Measurements from ENCODE around the gene JDP2. TPM values are rescaled to one million over a fixed set of nuclear protein-coding genes. Genes with fewer than 3 reads are reported as not detected.

JDP2 gene
- total and polyA plus RNA-seq, 2 donors (not counting 1 experiment from before 2014, with no cell fraction given) = 7.9 to 17.9 TPM

DNA sequence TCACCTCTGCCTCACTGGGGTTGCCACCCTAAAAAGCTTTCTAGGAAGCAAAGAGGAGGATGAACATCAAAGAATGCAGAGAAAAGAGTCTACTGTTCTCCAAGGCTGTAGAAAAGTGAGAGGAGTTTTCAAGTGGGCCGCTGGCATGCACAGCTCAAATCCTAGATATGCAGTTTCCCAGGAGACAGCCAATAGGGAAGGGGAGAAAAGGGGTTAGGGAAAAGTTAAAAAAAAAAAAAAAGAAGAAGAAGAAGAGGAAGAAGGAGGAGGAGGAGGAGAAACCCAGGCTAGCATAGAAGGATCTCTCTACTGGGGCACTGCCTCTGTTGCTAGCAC is 95.1 kb downstream of the JDP2 start:
- peak overlapping the region; percentile 99 for H3K4me3 Mint-ChIP-seq
- DNase-seq = no peak
- no peak for ATAC-seq (ENCODE audit: low read depth)
- no peaks in the 10 kb centered on the region for H3K9me3 Mint-ChIP-seq (ENCODE audit: insufficient read depth)
- peaks cover 55% of the 10 kb centered on the region for H3K79me2 ChIP-seq (ENCODE audit: control insufficient read depth, insufficient read depth, low read length)
- peaks cover 35 to 51% of the 10 kb centered on the region in 2 donors for H3K4me1 ChIP-seq (ENCODE audit: control insufficient read depth in 2 of 2, insufficient read depth in 2 of 2, low read length in 2 of 2)
- POLR2A ChIA-PET = interaction anchor here (0.6 to 1.0 kb wide), 3 partner anchors 9 to 171 kb away, joined by 3 to 5 read pairs (median 4); no protein-coding TSS in a partner anchor
- peaks cover 72% of the 10 kb centered on the region for H3K4me1 Mint-ChIP-seq
- H2AFZ ChIP-seq (ENCODE audit: insufficient read depth, low read depth, low read length, poor library complexity, severe bottlenecking) = peak overlapping the region; percentile 85
- no peaks in the 10 kb centered on the region for H4K20me1 ChIP-seq (ENCODE audit: control insufficient read depth, insufficient read depth, low read length, poor library complexity, severe bottlenecking)
- CTCF ChIA-PET = interaction anchor here (0.7 to 13.0 kb wide), 11 partner anchors 8 to 435 kb away, joined by 3 to 108 read pairs (median 3); partner anchors contain the start of gene FLVCR2
- peaks cover 0 to 16% of the 10 kb centered on the region in 2 experiments for H3K36me3 ChIP-seq (replicated peaks in 1 of 2; ENCODE audit: control extremely low read depth in 1 of 2, control insufficient read depth in 1 of 2, extremely low read depth in 1 of 2, insufficient read depth in 2 of 2, low read length in 1 of 2)
- intact Hi-C loops (cut with micrococcal nuclease) = loop anchor here (1.0 to 5.0 kb wide), 3 partner anchors 8 to 139 kb away; partner anchors contain the start of genes ERG28 and TTLL5
- 38% methylated on average over 1 of the region's 1 CpG for WGBS (ENCODE audit: insufficient coverage)
- H3K4me2 ChIP-seq (replicated peaks; ENCODE audit: low read depth, low read length, poor library complexity, severe bottlenecking) = peak overlapping the region; percentile 92
- peak overlapping the region; percentile 79 for H3K9ac ChIP-seq (ENCODE audit: low read length)
- TF ChIP-seq, protein P1, sequence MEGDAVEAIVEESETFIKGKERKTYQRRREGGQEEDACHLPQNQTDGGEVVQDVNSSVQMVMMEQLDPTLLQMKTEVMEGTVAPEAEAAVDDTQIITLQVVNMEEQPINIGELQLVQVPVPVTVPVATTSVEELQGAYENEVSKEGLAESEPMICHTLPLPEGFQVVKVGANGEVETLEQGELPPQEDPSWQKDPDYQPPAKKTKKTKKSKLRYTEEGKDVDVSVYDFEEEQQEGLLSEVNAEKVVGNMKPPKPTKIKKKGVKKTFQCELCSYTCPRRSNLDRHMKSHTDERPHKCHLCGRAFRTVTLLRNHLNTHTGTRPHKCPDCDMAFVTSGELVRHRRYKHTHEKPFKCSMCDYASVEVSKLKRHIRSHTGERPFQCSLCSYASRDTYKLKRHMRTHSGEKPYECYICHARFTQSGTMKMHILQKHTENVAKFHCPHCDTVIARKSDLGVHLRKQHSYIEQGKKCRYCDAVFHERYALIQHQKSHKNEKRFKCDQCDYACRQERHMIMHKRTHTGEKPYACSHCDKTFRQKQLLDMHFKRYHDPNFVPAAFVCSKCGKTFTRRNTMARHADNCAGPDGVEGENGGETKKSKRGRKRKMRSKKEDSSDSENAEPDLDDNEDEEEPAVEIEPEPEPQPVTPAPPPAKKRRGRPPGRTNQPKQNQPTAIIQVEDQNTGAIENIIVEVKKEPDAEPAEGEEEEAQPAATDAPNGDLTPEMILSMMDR (IDR thresholded peaks at IDR 0.05) = no peak
- no peak for TF ChIP-seq EZH2 (IDR thresholded peaks at IDR 0.05; ENCODE audit: borderline replicate concordance, insufficient read depth, low read depth, low read length, poor library complexity, severe bottlenecking)
- peak overlapping the region; percentile 53 to 80 (median 78) for H3K4me3 ChIP-seq (ENCODE audit: control extremely low read depth in 1 of 5, extremely low read depth in 1 of 5, insufficient read depth in 1 of 5, low read depth in 2 of 5, low read length in 4 of 5)
- H3K27ac Mint-ChIP-seq = peak overlapping the region; percentile 98
- no peaks in the 10 kb centered on the region for H3K27me3 ChIP-seq (replicated peaks in 1 of 4; ENCODE audit: control extremely low read depth in 1 of 4, control insufficient read depth in 3 of 4, insufficient read depth in 4 of 4, low read length in 3 of 4)
- peak overlapping the region in 1 of 2 donors; percentile 78 for H3K27ac ChIP-seq (ENCODE audit: low read length in 2 of 2)
- no peaks in the 10 kb centered on the region for H3K27me3 Mint-ChIP-seq
- H3K9me3 ChIP-seq (ENCODE audit: control extremely low read depth in 1 of 3, control insufficient read depth in 2 of 3, insufficient read depth in 1 of 3, low read length in 2 of 3) = no peaks in the 10 kb centered on the region

Other genes starting within 250 kb of the JDP2 start
- 103 and 104 TPM in 2 replicates for gene FOS, start 149.2 kb upstream of the JDP2 start, total RNA-seq
- gene FOS, start 149.2 kb upstream of the JDP2 start, polyA plus RNA-seq = 3,255 and 4,077 TPM in 2 replicates
- gene BATF, start 94.4 kb downstream of the JDP2 start, total RNA-seq = 13.9 and 16.4 TPM in 2 replicates
- gene BATF, start 94.4 kb downstream of the JDP2 start, polyA plus RNA-seq = 11.1 and 12.8 TPM in 2 replicates
- gene FLVCR2, start 150.6 kb downstream of the JDP2 start, total RNA-seq = 1.3 and 1.6 TPM in 2 replicates
- gene FLVCR2, start 150.6 kb downstream of the JDP2 start, polyA plus RNA-seq = 0.31 and 0.39 TPM in 2 replicates
- 11.7 and 13.7 TPM in 2 replicates for gene ERG28, start 232.9 kb downstream of the JDP2 start, total RNA-seq
- gene ERG28, start 232.9 kb downstream of the JDP2 start, polyA plus RNA-seq = 4.3 and 4.9 TPM in 2 replicates
- 47.0 and 50.9 TPM in 2 replicates for gene TTLL5, start 233.2 kb downstream of the JDP2 start, total RNA-seq
- 10.9 and 11.2 TPM in 2 replicates for gene TTLL5, start 233.2 kb downstream of the JDP2 start, polyA plus RNA-seq

Measured in B cell (primary cell).